Adipocyte (in vitro differentiated cells): ENCODE data around the gene PHF19.

ENCODE experiments used
- DNase-seq: peaks from one replicate; pipeline ENCODE4 v3.0.0-alpha.2; 2015; ENCODE audit warnings: low read depth
- H3K27me3 ChIP-seq: replicated peaks from 2 replicates; pipeline ENCODE4 v1.7.0; 2013; ENCODE audit warnings: mild to moderate bottlenecking, low read length, moderate library complexity; ENCODE audit not compliant: control insufficient read depth, insufficient read depth
- H3K36me3 ChIP-seq: 2 replicates; pipeline ENCODE4 v1.7.0; 2013; ENCODE audit warnings: low read length, mild to moderate bottlenecking, moderate library complexity; ENCODE audit not compliant: control insufficient read depth, insufficient read depth, severe bottlenecking
- H3K4me1 ChIP-seq: 2 replicates; pipeline ENCODE4 v1.7.0; 2013; ENCODE audit warnings: mild to moderate bottlenecking, low read length, moderate library complexity; ENCODE audit not compliant: control insufficient read depth, insufficient read depth
- H3K4me3 ChIP-seq: 2 replicates; pipeline ENCODE4 v1.7.0; 2013; ENCODE audit warnings: mild to moderate bottlenecking, low read length, moderate library complexity
- H3K9ac ChIP-seq: 2 replicates; pipeline ENCODE4 v1.7.0; 2013; ENCODE audit warnings: mild to moderate bottlenecking, low read length, moderate library complexity
- H3K9me3 ChIP-seq: 2 replicates; pipeline ENCODE4 v1.7.0; 2013; ENCODE audit warnings: mild to moderate bottlenecking, low read length, moderate library complexity; ENCODE audit not compliant: control insufficient read depth

The PHF19 gene

DNA sequence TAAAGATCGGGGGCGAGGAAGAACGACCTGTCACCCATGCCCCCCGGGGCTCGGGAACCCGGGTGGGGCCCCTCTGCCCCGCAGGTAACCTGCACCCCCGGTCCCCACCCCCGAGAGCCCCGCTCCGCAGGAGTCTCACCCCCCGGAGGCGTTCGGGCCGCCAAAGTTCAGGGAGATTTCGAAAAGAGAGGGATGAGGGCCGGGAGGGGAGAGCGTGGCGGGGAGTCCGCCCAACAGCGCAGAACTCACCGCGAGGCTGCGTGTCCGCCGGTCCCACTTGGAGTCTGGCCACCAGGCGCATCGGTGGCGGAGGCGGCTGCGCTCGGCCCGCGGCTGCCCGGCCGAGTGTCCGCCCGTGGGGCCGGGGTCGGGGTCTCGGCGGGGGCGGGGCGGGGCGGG lies at the start of gene PHF19:
PHF19 (minus strand) TSS at position 347 of the 399 bp plus-strand sequence. CDS start 2,447 bp downstream, outside the sequence.
- DNase-seq: peak; percentile 72
- H3K4me1 ChIP-seq: peaks cover 4% of the 10 kb centered on the region
- H3K9me3 ChIP-seq: no peaks in the 10 kb centered on the region
- H3K9ac ChIP-seq: peak within 1 kb of the TSS; percentile 74
- H3K36me3 ChIP-seq: no peaks in the 10 kb centered on the region
- no peaks in the 10 kb centered on the region for H3K27me3 ChIP-seq
- H3K4me3 ChIP-seq: peak within 1 kb of the TSS; percentile 81

DNA sequence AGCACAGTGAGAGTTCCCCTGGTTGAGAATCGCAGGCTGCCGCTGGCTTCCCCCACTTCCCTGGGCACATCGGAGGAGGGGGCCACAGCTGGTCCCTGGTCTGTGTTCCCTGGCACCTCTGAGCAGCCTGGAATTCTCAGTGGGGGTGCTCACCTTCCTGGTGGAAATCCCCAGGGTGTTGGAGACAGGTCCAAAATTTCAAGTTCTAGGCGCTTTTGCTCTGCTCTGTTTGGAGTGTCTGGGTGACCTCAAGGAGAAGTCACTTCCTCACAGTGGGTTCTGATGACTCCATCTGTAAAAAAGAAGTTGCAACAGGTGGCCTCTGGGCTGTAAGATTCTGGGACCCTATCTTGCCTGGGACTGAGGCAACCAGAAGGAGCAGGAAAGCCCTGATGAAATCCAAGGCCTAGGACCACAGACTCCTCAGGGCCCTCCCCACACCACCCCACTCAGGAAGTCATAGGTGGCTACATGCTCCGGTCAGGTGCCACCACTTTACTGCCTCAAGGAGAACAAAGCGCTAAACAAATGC lies 49.5 kb upstream of the PHF19 start, which contains the start of gene TRAF1:
TRAF1 (minus strand) TSS at position 400 of the 532 bp plus-strand sequence. CDS start 721 bp downstream, outside the sequence.
- Histone ChIP-seq H3K4me3 (no peak within 1 kb of the TSS), H3K9me3 (no peaks in the 10 kb centered on the region), H3K9ac (peak within 1 kb of the TSS; percentile 26), H3K36me3 (no peaks in the 10 kb centered on the region), H3K27me3 (no peaks in the 10 kb centered on the region), H3K4me1 (peaks cover 25% of the 10 kb centered on the region)
- DNase-seq: no peak

DNA sequence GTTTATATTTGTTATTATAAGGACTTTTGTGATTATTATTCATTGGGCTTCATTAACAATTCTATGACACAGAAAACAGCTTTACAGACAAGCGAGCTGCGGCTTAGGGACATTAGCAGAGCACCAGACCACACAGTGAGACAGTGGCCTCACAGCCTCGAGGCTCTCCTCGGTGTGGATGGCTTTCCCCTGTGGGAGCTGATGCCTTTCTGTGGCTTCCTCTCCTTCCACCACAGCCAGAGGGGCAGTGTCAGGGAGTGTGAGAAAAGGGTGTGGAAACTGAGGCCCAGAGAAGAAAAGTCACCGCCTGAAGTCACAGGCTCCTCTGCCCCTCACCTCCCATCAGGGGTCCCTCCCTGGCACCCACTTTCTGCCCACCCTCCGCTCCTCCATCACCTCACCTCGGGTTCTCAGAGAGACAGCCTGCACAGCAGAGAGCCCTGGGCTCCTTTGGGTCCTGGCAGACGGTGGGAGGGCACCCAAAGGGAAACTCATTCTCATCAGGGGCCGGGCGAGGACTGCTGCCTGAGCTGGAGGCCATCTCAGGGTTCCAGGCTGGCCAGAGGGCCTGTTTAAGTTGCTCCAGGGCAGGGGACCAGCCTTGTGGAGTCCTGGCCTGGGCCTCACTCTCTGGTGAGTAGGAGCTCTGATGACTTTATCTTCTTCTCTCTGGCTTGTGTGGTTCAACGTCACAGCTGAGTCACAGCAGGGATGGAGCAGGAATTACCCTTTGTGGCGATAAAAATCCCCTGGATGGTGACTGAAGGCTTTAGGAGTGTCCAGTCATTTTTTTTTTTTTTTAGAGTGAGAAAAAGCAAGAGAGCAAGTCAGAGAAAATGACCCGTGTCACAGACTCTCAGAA lies 48.8 kb upstream of the PHF19 start:
- Histone ChIP-seq H3K9me3 (no peaks in the 10 kb centered on the region), H3K36me3 (no peaks in the 10 kb centered on the region)
- peak; percentile 86 for DNase-seq

DNA sequence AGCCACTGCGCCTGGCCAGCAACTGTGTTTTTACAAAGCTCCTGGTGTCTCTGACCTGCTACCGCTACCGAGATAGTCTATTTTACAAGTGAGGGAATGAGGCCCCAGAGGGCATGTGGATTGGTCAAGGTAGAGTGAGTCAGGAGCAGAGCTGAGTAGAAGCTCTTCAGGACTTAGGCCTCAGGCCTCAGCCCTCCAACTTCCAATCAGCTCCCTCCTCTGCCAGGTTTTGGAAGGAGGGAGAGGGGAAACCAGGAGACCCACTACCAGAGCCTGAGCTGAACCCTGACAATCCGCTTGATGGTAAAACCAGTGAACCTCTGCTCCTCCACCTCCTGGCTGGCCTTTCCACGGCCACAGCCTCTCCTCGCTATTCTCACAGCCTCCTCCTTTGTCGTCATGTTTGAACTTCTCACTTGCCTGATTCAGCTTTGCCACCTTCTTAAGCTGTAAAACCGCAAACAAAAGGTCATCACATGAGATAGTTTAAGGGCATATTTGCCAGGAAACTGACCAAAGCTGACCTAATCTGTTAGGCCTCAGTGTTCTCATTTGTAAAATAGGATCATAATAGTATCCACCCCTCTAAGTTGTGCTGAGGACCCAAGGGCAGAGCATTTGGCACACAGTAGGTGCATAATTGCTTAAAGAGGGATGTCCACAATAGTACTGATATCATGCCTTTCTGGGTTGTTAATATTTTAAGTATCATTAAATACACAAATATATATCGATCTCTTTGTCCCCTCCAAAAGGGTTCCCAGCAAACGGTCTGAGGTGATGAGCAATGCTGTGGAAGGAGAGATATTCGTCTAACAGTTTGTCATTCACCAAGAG lies 47.9 kb upstream of the PHF19 start:
- no peaks in the 10 kb centered on the region for H3K36me3 ChIP-seq
- no peaks in the 10 kb centered on the region for H3K9me3 ChIP-seq
- H3K27me3 ChIP-seq: no peaks in the 10 kb centered on the region
- no peak for DNase-seq
- no peak overlapping the region for H3K4me3 ChIP-seq
- peaks cover 35% of the 10 kb centered on the region for H3K4me1 ChIP-seq
- no peak overlapping the region for H3K9ac ChIP-seq

More for the DNA sequence above, 48.8 kb upstream of the PHF19 start:
- Histone ChIP-seq H3K4me3 (no peak overlapping the region), H3K4me1 (peaks cover 26% of the 10 kb centered on the region), H3K27me3 (no peaks in the 10 kb centered on the region), H3K9ac (peak overlapping the region; percentile 26)

DNA sequence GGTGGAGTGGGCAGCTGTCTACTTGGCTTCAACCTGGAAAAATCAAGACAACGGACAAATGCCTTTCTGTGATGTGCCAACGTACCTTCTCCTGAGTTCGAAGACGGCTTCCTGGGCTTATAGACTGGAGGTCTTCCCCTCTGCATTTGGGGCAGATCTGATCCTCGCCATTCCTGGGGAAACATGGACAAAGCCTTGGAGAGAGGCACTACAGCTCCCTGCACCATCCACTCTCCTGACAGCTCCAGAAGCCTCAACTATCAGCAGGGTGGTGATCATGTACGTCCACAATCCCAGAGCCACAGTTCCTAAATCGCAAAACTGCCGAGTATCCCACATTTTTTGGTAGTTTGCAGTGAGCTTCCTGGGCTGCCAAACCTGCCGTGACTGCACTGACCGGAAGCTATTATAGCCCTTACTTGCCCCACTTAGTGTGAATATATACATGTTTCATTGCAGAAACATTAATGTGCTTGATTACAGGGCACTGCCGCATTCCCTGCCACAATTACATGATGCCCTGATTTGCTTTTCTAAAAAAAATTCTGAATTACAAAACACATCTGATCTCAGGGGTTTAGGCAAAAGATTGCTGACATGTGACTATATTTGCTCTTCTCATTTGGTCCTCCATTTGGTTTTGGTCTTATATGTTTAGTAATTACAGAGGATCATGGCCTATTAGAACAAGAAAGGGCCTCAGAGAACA lies 46.8 kb upstream of the PHF19 start:
- Histone ChIP-seq H3K27me3 (no peaks in the 10 kb centered on the region), H3K36me3 (no peaks in the 10 kb centered on the region), H3K9me3 (no peaks in the 10 kb centered on the region), H3K4me1 (peaks cover 40% of the 10 kb centered on the region), H3K9ac (no peak overlapping the region), H3K4me3 (no peak overlapping the region)
- no peak for DNase-seq

DNA sequence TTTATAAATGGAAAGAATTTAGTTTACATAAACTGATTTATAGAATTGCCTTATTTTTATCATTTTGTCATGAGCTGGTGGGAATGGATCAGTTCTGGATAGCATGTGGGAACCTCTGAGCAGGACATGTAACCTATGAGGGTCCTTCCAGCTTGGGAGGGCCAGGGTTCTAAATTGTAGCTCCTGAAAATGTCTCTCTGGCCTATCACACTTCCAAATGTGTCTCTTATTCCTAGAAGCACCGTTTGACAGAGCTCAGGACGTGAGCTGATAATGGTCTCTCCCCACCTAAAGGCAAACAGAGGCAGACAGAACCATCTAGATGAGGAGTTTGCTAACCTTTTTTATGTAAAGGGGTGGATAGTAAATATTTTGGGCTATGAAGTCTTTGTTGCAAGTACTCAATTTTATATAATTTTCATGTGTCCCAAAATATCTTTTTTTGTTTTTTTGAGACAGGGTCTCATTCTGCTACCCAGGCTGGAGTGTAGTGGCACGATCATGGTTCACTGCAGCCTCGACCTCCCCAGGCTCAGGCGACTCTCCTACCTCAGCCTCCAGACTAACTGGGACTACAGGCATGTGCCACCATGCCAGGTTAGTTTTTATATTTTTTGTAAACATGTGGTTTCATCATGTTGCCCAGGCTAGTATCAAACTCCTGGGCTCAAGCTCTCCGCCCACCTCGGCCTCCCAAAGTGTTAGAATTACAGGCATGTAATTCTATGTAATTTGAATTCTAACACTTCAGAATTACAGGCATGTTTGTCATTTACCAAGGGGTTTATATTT lies 45.6 kb upstream of the PHF19 start:
- no peaks in the 10 kb centered on the region for H3K27me3 ChIP-seq
- peaks cover 37% of the 10 kb centered on the region for H3K4me1 ChIP-seq
- no peak overlapping the region for H3K4me3 ChIP-seq
- peak overlapping the region; percentile 31 for H3K9ac ChIP-seq
- no peak for DNase-seq
- no peaks in the 10 kb centered on the region for H3K9me3 ChIP-seq
- H3K36me3 ChIP-seq: no peaks in the 10 kb centered on the region

DNA sequence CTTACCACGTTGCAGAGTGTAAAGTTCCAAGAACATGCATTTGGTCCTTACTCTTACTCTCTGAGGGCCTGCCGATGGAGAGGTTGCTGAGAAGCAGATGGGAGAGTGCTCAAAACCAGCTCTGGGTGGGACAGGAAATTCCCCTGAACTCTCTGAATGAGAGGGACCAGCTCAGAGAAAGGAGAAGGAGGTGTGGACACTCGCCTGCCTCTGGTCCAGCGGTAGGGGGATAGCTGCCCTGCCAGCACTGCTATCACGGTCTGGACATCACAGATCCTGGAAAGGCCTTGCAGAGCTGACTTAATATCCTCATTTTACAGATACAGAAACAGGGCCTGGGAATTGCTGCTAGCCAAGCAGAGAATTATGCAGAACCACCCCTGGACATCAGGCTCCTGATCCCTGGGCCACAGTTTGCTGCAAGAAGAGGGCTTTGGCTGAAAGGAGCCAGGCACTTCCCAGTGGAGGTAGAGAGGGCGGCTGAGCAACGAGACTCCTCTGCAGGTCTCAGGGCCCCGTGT lies 44.7 kb upstream of the PHF19 start:
- H3K9ac ChIP-seq: peak overlapping the region; percentile 31
- DNase-seq: no peak

DNA sequence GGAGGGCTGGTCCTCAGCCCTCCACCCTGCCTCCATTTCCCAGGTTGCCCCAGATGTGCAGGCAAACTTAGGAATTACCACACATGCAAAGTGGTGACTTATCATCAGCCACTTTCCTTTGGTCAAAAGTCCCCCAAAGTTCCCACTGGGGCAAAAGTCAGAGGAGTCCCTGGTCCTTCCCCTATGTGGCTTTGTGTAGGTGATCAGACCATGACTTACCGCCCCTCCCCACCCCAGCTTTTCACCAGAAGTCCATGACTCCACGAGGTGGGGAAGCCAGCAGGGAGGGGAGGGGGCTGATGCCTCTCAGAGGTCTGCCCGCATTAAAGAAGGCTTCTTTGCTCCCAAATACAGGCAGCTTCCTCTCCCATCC lies 43.8 kb upstream of the PHF19 start:
- peaks cover 49% of the 10 kb centered on the region for H3K4me1 ChIP-seq
- no peak for DNase-seq
- no peaks in the 10 kb centered on the region for H3K36me3 ChIP-seq
- H3K4me3 ChIP-seq: no peak overlapping the region
- peak overlapping the region; percentile 16 for H3K9ac ChIP-seq
- no peaks in the 10 kb centered on the region for H3K27me3 ChIP-seq
- H3K9me3 ChIP-seq: no peaks in the 10 kb centered on the region

More for the DNA sequence above, 44.7 kb upstream of the PHF19 start:
- H3K36me3 ChIP-seq: no peaks in the 10 kb centered on the region
- no peaks in the 10 kb centered on the region for H3K27me3 ChIP-seq
- peaks cover 43% of the 10 kb centered on the region for H3K4me1 ChIP-seq
- H3K9me3 ChIP-seq: no peaks in the 10 kb centered on the region
- H3K4me3 ChIP-seq: no peak overlapping the region

DNA sequence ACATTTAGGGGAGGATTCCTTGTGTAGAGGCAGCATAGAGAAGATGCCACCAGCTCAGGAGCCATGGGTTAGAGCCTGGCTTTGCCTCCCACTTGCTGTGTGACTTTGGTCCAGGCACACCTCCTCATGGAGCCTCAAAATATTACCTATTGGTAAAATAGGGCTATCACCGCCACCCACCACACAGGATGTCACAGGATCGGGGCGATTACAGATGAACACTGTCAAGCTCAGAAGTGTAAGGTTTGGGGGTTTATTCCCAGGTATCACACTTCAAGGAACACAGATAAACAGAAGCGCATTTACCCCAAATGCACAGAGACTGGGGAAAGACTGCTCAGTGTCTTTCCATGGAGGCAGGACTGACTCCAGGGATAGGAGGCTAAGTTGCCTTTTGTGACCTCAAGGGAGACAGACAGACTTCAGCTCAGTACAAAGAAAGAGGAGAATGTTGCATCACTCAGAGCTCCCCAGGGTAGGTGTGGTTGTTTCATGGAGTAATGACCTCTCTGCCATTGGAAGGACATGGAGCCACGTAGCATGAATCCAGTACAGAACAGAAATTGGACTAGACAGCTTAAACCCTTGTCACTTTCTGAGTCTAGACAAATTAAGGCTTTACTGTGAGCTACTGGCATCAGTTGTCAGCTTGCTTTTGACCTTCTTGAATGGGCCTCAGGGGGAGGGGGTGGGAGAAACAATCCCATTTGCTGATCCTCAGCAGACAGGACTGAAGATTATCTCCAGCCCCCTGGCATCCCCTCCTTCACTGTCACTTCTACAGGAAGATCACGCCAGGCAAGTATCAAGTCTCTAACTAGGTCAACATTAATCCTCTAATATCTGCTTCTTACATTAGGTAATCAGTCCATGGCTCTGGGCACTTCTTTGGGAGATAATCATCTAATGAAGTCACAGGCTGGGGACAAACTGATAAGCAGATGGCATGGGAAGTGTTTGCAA lies 43.1 kb upstream of the PHF19 start:
- H3K27me3 ChIP-seq: no peaks in the 10 kb centered on the region
- DNase-seq: peak; percentile 80
- H3K4me1 ChIP-seq: peaks cover 49% of the 10 kb centered on the region
- no peaks in the 10 kb centered on the region for H3K36me3 ChIP-seq
- no peaks in the 10 kb centered on the region for H3K9me3 ChIP-seq
- peak overlapping the region; percentile 10 for H3K4me3 ChIP-seq
- peak overlapping the region; percentile 63 for H3K9ac ChIP-seq
